Stimulated activated CD8-positive, alpha-beta memory T cell treated with anti-CD3 and anti-CD28 coated beads, Interleukin-12 subunit alpha, Interleukin-12 subunit beta, amount 100 ng/mL, for 24 hours (primary cell): ENCODE measurements around the gene SINHCAF.
"Not testable (repeated sequence)": the region's sequence is repeated elsewhere in the genome, so short reads cannot be mapped to it uniquely, and the experiment has no call there.

Source experiments
- DNase-seq: peaks from one replicate; pipeline ENCODE4 v3.0.0-alpha.2; 2020; ENCODE audit errors: extremely low read depth

SINHCAF gene, protein sequence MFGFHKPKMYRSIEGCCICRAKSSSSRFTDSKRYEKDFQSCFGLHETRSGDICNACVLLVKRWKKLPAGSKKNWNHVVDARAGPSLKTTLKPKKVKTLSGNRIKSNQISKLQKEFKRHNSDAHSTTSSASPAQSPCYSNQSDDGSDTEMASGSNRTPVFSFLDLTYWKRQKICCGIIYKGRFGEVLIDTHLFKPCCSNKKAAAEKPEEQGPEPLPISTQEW

DNA sequence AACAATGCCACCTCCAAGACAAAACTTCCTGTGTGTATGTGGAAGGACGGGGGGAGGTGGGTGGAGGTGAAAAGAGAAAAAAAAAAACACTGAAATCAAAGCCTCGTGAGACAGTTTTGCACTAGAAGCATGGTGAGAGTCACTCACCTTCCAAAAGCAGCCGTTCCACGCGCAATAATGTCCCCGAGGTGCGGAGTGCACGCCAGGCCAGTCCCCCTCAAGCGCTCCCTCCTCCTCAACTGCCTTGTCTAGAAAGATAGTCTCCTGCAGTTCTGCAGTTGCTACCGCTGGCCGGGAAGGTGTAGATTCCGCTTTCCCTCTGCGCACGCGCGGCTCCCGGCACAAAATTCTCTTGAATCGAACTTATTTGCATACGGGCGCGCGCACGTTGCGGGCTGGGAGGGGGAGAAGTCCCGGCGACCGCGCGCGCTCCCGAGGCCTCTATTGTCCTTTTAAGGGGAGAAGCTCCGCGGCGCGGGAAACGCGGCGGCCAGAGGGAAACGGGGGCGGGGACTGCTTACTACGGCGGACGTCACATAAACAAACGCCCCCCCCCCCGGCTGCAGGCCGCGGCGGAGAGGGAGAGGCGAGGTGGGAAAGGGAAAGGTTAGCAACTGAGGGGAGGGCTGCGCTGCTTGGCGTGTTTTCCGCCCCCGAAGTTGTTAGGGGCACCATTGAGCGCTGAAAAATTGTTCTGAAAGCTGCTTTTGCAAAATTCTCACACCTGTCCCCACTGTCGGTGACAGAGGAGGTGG lies at the start of gene SINHCAF:
Gene SINHCAF, minus strand, starts transcription at position 274 of the 755 bp plus-strand sequence. CDS start 27,946 bp downstream, outside the sequence.
- peak; percentile 98 for DNase-seq

DNA sequence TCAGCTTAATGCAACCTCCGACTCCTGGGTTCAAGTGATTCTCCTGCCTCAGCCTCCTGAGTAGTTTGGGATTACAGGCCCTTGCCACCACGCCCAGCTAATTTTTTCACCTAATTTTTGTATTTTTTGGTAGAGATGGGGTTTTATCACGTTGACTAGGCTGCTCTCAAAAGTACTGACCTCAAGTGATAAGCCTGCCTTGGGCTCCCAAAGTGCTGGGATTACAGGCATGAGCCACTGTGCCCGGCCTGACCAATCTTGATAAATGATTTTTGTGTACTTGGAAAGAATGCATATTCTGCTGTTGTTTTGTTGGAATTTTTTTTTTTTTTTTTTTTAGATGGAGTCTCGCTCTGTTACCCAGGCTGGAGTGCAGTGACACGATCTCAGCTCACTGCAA lies 49.5 kb upstream of the SINHCAF start:
- DNase-seq, result not testable (repeated sequence)

DNA sequence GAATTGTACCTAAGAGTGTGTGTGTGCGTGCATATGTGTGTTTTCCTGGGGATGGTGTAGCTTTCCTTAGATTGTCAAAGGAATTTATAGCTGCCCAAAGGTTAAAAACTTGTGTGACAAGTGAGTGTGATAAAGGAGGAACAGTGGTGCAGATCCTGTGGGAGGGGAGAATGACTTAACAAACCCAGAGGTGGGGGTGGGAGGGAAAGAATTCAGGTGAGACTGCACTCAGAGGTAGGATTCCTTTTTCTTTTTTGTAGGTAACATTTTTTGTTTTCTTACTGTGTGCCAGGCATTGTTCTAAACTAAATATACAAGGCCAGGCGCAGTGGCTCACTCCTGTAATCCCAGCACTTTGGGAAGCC lies 45.3 kb upstream of the SINHCAF start:
- no peak for DNase-seq

DNA sequence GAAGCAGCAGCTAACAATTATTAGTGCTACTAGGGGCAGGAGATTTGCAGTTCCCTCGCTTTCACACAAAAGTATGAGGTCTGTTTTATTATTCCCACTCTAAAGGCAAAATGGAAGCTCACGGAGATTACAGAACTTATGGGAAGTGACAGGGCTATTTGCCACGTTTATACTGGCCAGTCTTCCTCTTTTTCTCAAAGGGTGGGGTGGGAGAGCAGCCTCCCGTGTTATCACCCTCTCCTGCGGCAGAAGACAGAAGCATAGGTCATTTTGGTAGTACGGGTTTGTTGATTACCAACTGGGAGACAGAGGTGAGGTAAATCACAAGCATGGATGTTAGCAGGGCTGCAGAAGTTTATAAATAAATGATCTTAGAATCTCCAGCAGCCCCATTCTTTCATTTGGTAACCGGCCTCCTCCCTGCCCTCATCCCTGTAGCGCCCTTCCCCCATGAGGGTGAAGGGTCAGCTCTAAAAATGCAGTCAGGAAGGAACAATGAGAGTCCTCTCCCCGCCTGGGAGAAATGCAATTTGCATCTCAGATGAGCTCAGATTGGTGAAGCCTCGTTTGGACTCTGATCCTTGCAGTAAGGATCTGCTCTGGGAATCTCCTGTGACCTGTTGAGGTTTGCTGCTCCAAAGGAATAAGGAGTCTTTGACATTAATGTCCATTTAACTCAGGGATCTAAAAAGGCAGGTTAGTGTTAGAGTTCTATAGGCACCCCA lies 44.7 kb upstream of the SINHCAF start:
- DNase-seq, result no peak

DNA sequence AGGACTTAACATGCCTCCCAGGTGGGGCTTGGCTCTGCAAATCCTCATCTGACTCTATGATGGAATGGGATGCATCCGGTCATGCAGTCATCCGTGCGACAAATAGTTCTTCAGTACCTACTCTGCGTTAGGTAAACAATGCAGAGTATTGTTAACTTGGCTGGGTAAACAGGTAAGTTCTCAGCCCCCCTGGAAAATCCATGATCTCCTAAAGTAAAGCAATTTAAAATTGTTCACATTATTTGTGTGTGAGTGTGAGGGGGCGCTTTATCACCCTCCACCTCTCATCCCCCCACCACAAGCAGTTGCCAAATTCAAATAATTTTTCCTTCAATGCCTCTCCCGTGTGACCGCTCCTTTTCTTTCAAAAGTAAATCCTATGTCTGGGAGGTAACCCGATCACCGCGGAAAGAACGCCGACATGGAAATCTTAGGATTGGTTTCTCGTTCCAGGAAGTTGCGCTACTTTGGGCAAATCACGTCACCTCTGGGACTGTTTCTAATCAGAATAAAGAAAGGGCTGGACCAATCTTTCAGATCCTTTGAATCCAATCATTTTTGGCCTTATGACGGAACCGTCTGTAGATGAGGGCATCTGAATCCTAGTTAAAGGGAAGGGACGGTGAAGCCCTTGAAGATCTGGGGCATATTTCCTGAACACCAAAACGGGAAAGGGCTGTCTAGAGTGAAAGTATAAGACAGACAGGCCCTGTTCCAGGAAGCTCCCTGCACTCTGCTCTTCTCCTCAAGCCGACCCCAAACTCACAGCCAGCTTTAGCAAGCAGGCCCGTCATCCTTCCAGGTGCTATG lies 44.0 kb upstream of the SINHCAF start:
- DNase-seq, result no peak

DNA sequence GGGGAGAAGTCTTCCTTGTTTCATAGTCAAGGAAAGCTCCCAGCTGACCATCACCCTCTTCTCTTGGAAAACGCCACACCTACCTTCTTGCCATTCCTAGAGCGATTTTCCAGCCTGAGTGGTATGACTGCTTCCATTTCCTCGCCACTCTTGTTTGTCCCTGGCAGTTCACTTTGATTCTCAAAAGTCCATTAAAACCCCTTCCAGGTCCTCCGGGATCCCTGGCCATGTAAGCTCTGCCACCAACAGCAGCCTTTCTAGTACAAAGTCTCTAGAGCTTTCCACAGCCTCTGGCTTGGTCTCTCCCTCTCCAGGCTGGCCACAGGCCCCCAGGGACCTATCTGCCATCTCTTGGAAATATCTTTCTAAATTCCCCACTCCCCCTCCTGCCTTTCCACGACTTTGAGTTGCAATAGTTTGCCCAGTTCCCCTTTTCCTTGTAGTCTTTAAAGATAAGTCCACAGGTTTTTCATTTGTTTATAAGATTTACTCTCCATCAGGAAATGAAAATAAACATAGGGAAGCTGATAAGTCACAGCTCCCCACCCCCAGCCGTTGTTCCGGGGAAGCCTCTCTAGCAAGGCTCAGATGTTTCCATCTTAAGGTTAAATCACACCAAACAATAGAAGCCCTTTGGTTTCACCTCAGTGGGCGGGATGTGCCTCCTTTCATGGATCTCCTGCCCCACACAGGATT lies 42.9 kb upstream of the SINHCAF start:
- DNase-seq, result no peak

DNA sequence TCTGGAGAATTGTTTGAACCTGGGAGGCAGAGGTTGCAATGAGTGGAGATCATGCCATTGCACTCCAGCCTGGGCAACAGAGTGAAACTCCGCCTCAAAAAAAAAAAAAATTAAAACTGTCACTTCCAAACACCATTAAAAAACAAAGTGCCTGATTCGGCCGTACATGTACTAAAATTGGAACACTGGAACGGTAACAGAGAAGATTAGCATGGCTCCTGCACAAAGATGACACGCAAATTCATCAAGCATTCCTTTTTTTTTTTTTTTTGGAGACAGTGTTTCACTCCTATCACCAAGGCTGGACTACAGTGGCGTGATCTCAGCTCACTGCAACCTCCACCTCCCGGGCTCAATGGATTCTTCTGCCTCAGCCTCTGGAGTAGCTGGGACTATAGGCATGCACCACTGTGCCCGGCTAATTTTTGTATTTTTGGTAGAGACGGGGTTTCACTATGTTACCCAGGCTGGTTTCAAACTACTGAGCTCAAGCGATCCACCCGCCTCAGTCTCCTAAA lies 40.2 kb upstream of the SINHCAF start:
- no peak for DNase-seq

DNA sequence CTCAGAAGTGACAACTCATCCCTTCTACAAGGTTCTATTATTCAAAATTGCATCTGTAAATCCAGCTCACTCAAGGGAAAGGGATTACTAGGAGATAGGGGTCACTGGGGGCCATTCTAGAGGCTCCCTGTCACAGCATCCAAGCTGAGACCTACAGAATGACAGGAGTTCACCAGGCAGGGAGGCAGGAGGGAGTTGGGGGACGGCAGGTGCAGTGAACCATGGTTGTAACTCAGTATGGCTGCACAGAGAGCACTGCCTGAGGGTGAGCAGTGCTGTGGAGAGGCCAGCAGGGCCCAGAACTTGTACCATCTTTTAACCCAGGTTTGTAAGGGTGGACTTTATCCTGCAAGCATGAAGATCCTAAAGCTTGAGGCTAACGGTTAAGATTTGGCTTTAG lies 37.9 kb upstream of the SINHCAF start:
- no peak for DNase-seq

DNA sequence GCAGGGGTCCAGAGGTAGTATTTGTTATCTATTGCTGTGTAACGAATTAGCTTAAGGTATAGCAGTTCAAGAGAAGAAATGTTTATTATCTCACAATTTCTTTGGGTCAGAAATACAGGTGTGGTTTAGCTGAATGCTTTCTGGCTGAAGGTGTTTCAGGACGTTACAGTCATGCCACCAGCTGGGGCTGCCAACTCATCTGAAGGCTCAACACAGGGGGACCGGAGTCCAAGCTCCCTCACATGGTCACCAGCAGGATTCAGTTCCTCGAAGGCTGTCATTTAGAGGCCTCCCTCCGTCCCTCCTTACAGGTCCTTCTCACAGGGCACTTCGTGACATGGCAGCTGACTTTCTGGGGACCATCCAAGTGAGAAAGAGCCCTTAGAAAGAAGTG lies 37.5 kb upstream of the SINHCAF start:
- no peak for DNase-seq

DNA sequence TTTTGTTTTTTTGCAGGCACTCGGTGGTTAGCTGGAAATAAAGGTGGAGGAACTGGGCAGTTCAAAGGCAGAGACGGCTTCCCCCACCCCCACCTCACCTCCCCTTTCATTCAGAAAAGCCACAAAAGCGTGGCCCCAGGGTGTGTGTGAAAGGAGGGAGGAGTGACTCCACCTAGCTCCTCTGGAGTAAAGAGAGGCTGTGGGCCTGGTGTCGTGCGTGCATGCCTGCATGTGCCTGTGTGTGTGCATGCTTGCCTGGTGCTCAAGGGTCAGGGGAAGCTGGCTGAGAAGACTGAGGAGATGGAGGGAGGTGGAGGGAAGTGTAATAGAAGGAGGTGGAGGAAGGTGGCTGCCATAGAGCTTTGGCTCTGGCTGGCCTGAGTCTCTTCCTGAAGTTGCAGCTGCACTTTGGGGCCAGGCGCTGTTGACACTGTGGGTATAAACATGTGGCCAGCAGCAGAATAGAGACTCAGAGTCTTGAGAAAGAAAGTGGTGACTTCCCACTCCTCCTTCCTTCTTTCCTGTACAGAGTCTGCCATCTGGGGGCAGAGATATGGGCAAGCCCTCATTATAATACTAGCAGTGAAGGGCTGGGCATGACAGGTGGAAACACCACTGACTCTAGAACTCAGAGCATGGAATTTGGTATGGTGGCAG lies 36.9 kb upstream of the SINHCAF start:
- DNase-seq, result no peak

DNA sequence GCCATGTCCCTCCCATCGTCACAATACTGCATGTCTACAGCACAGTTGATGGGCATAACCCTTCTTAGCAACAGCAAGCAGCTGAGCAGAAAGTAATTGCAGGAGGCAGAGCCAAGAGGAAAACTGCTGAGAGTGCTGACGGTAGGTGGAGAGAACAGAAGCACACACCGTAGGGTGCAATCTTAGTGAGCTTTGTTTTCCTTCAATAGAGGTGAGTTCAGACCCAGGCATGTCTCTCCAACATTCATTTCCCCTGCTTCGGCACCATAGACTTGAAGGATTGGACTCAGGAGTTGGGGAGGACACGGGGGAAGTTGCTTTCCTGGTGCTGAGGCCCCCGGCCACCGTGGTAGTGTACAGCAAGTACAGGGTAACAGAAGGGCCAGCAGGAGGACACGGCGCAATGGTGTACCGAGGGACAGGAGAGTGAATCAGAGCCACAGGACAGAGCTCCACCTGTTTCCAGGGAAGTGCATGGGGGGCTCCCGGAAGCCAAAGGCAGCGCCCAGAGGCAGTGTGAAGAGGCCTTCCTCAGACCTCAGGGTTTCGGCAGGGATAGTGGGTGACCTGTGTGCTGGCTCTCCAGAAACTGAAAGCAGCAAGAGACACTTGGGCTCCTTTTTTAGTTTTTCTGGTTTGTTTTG lies 36.3 kb upstream of the SINHCAF start:
- no peak for DNase-seq

DNA sequence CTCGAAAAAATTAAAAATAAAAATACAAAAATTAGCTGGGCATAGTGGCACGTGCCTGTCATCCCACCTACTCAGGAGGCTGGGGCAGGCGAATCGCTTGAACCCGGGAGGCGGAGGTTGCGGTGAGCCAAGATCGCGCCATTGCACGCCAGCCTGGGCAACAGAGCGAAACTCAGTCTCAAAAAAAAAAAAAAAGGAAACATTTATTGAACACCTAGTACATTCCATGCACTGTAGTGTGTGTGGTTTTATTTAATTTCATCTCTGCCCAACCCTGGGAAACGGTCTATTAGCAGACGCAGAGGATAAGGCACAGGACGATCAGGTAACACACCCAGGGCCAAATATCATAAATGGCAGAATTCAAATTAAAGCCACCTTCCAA lies 35.8 kb upstream of the SINHCAF start:
- DNase-seq, result no peak

DNA sequence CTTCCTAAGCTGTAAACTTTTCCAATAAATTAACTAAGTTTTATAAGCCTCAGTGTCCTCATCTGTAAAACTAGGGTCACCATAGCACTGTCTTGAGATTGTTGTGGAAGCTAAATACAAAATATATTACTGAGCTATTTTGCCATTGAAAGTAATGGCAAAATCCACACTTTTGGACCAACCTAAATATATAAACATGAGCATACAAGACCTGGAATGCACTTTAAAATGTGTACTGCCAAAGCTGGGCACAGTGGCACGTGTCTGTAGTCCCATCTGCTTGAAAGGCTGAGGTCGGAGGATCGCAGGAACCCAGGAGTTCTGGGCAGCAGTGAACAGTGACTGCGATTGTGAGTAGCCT lies 29.8 kb upstream of the SINHCAF start:
- no peak for DNase-seq

DNA sequence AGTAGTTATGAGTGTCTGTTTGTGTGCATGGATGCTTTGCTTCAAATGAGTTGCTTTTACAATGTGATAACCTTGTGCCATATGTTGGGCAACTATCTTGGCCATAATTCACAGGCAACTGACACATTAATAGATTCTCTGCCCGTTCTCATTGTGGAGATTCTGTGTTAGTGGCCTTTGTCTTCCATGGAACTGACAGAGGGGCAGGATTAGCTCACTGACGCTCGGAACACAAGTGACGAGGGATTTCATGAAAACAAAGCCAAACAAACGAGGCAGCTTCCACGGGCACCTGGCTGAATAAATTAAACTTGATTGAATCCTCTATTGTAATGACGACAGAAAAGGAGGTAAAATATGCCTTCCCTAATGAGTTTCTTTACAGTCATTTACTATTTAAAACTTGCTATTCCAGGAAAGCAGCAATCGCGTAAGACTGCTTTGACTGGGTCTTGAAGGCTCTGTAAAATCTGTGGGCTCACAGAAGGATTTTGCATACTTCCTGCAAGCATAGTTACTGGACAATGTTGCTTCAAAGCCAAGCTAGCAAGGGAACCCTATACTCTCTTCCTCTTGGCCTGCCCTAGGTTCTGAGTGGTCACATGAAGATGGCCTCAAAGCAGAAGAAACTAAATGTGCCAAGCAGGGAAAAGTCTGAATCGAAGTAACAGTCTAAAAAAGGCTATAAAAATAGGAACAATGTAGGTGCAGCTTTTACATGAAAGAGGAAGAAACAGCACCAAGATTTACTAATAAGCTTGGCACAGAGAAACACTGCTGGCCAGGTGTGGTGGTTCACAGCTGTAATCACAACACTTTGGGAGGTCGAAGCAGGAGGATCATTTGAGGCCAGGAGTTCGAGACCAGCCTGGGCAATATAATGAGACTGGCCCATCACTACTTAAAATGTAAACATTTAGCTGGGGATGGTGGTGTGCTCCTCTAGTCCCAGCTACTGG lies 28.1 kb upstream of the SINHCAF start:
- DNase-seq, result no peak

DNA sequence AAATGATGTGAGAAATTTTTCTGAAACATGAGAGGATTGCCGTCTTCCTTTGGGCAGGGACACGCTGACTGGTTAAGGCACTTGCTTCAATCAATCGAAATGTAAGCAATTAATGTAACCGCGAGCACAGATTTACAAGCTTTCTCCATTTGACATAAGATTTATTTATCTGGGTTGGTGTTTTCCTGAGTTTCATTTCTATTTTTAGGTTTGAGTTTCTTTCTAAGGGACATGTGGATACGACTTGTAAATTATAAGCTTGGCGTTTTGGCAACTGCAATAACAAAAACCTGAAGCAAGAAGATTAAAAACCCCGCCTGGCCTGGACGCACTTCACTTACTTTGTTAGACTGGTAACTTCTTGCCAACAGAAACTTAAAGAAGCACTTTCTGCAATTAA lies 20.3 kb upstream of the SINHCAF start:
- DNase-seq, result no peak

DNA sequence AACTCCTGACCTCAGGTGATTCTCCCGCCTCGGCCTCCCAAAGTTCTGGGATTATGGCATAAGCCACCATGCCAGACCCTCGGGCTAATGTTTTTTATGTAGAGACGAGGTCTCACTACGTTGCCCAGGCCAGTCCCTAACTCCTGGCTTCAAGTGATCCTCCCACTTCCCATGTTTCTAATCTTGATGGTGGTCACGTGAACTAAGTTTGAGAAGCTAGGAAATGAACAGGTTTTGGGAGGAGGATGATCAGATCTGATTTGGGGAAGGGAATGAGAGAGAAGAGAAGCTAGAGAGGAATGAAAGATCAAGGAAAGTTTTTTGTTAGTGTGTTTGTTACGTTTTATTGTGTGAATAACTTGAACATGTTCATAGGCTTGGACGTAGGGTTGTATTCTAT lies 17.2 kb upstream of the SINHCAF start:
- no peak for DNase-seq

DNA sequence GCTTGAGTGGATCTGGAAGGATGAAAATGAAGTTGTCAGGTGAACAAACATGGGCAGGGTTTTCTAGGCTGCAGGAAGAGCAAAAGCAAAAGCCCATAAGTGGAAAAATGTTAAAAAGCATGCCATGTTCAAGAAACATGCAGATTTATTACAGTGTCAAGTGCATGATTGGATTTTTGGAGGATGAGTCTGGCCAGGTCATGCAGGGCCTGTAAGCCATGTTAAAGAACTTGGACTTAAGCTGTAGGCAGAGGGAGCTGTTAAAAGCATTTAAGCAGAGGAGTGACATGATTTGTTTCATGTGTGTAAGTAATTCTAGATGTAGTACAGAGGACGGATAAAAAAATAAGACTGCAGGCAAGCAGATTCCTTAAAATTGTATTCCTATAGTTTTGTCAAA lies 16.3 kb upstream of the SINHCAF start:
- DNase-seq, result no peak

DNA sequence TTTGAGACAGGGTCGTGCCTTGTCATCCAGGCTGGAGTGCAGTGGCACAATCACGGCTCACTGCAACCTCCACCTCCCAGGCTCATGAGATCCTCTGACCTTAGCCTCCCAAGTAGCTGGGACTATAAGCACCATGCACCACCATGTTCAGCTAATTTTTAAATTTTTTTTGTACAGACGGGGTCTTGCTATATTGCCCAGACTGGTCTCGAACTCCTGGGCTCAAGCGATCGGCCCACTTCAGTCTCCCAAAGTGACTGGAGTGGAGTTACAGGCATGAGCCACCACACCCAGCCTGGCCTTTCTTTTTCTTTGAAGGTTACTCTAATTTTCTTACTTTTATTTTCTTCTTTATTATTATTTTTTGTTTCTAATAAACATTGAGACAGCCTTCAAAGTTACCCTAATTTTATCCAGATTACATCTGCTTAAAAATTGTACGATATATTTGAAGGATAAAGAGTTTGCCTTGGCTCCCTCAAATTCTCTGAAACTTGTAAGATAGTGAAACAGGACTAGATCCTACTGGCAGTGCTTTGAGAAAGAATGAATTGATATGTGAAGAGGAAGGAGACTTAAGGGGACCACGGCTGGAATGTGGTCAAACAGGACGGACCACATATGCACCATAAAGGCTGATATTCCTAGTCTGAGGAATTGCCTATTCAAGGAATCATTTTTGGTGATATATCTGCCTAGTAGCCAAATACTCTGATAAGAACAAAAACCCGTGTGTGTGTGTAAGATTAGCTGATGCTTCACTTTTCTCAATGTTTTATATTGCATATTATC lies 14.1 kb upstream of the SINHCAF start:
- no peak for DNase-seq
